Upper lobe of right lung (tissue), 1 donor: ENCODE results near the gene BAZ2B. TPM values are rescaled to one million over a fixed set of nuclear protein-coding genes. Genes with fewer than 3 reads are reported as not detected.

Experiments used
- ATAC-seq: fragments of 200-7000 bp; cut with Tn5 transposase; one replicate; pipeline ENCODE4 v1.9.1; 2020; ENCODE audit warnings: mild to moderate bottlenecking, moderate library complexity
- DNase-seq: peaks from one replicate; pipeline ENCODE4 v3.0.0-alpha.2; 2020
- H3K27ac ChIP-seq: fragments of 200-600 bp; one replicate; pipeline ENCODE4 v1.8.0; 2022
- H3K27me3 ChIP-seq: fragments of 200-600 bp; one replicate; pipeline ENCODE4 v1.8.0; 2022; ENCODE audit warnings: mild to moderate bottlenecking
- H3K36me3 ChIP-seq: fragments of 200-600 bp; one replicate; pipeline ENCODE4 v1.8.0; 2022
- H3K4me1 ChIP-seq: fragments of 200-600 bp; one replicate; pipeline ENCODE4 v1.8.0; 2022
- H3K4me3 ChIP-seq: fragments of 200-600 bp; one replicate; pipeline ENCODE4 v1.8.0; 2022; ENCODE audit warnings: mild to moderate bottlenecking
- H3K9me3 ChIP-seq: fragments of 200-600 bp; one replicate; pipeline ENCODE4 v1.8.0; 2022
- CTCF ChIP-seq: fragments of 200-600 bp; IDR thresholded peaks from one replicate; pipeline ENCODE4 v1.8.0; 2022; ENCODE audit warnings: antibody characterized with exemption
- intact Hi-C: fragments of 100-400 bp; cut with DNase I; formaldehyde crosslinking; loops from one replicate; pipeline ENCODE4 v1.11.0; 2022
- total RNA-seq: library from RNA; stranded (reverse); fragmentation: NEBNext Ultra II Directional; extraction: Animal tissue kit (Norgen Biotek cat#: 25700); gene quantifications from one replicate; pipeline ENCODE4 v1.2.1, GENCODE V29; 2021
- donor health status: DM: no; HTN: yes; CAD: no; lungs with severe emphysema.

The BAZ2B gene
- total RNA-seq, 1 donor from 2014 or later, result 91.9 TPM

- Histone ChIP-seq H3K4me3 (no peak overlapping the region), H3K9me3 (no peaks in the 10 kb centered on the region), H3K27ac (no peak overlapping the region), H3K36me3 (no peaks in the 10 kb centered on the region), H3K27me3 (no peaks in the 10 kb centered on the region), H3K4me1 (peaks cover 16% of the 10 kb centered on the region)
- intact Hi-C loops, result no loop called here
- no peak for TF ChIP-seq CTCF
- ATAC-seq (no peak), DNase-seq (no peak)
These were observed 157.1 kb downstream of the BAZ2B start for GRCh38 chr2:159459279-159459678.

- no peaks in the 10 kb centered on the region for H3K9me3 ChIP-seq
- H3K27ac ChIP-seq, result no peak overlapping the region
- DNase-seq, result no peak
- H3K36me3 ChIP-seq, result no peaks in the 10 kb centered on the region
- ATAC-seq, result no peak
- peaks cover 16% of the 10 kb centered on the region for H3K4me1 ChIP-seq
- no peak overlapping the region for H3K4me3 ChIP-seq
- no peaks in the 10 kb centered on the region for H3K27me3 ChIP-seq
- intact Hi-C loops, result no loop called here
- TF ChIP-seq CTCF, result no peak
These were observed 158.8 kb downstream of the BAZ2B start for GRCh38 chr2:159457589-159457988.

- Histone ChIP-seq H3K27me3 (no peaks in the 10 kb centered on the region), H3K9me3 (no peaks in the 10 kb centered on the region), H3K36me3 (no peaks in the 10 kb centered on the region), H3K4me3 (no peak overlapping the region), H3K4me1 (peaks cover 16% of the 10 kb centered on the region), H3K27ac (no peak overlapping the region)
- no peak for TF ChIP-seq CTCF
- ATAC-seq (no peak), DNase-seq (no peak)
- intact Hi-C loops, result no loop called here
These were observed 159.6 kb downstream of the BAZ2B start for GRCh38 chr2:159456500-159457426.

- intact Hi-C loops, result no loop called here
- H3K36me3 ChIP-seq, result no peaks in the 10 kb centered on the region
- H3K27me3 ChIP-seq, result no peaks in the 10 kb centered on the region
- H3K9me3 ChIP-seq, result no peaks in the 10 kb centered on the region
- ATAC-seq (no peak), DNase-seq (no peak)
- no peak overlapping the region for H3K27ac ChIP-seq
- H3K4me1 ChIP-seq, result peaks cover 16% of the 10 kb centered on the region
- H3K4me3 ChIP-seq, result no peak overlapping the region
- no peak for TF ChIP-seq CTCF
These were observed 160.9 kb downstream of the BAZ2B start for GRCh38 chr2:159455330-159455918.

- Histone ChIP-seq H3K27ac (no peak overlapping the region), H3K4me3 (no peak overlapping the region), H3K4me1 (peaks cover 16% of the 10 kb centered on the region), H3K27me3 (no peaks in the 10 kb centered on the region), H3K36me3 (no peaks in the 10 kb centered on the region), H3K9me3 (no peaks in the 10 kb centered on the region)
- TF ChIP-seq CTCF, result no peak
- DNase-seq (no peak), ATAC-seq (no peak)
- intact Hi-C loops, result no loop called here
These were observed 162.2 kb downstream of the BAZ2B start for GRCh38 chr2:159454185-159454584.
